Stimulated activated CD8-positive, alpha-beta memory T cell treated with anti-CD3 and anti-CD28 coated beads, Interleukin-7, amount 100 ng/mL, for 48 hours (primary cell): ENCODE results near the gene RETREG3.

ENCODE experiments used
- DNase-seq, 2 donors: peaks; one replicate each; pipeline ENCODE4 v3.0.0-alpha.2; 2020; ENCODE audit warnings: low read depth in 1 of 2; ENCODE audit errors: extremely low read depth in 1 of 2

Gene RETREG3

GRCh38 chr17:42613699-42614295 is 4.6 kb upstream of the RETREG3 start:
- no peak for DNase-seq

- no peak for DNase-seq
Observed at GRCh38 chr17:42612013-42612412, 2.8 kb upstream of the RETREG3 start.

GRCh38 chr17:42609814-42610801 is 934 bp upstream of the RETREG3 start:
- peak in 1 of 2 donors; percentile 4 for DNase-seq

- DNase-seq = peak in 1 of 2 donors; percentile 4
Observed at GRCh38 chr17:42608305-42609181, 631 bp downstream of the RETREG3 start.

- DNase-seq = no peak
Observed at GRCh38 chr17:42607769-42608168, 1.4 kb downstream of the RETREG3 start.

DNA sequence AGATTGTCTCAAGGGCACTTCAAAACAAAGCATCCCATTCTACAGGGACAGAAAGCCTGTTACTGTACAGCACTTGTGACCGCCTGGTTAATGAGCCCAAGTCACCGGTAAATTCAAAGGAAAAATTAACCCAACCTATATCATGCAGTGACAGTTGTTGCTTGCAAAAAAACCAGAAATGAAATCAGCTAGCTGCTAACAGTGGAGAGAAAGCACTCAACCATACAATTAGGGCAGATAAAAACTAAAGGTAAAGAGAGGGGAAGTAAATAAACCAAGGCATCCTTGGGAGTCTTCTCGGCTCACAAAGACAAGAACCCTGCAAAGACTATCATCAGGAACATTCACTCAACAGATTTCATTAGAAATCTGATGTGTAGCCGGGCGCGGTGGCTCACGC is 5.9 kb downstream of the RETREG3 start:
- no peak for DNase-seq

GRCh38 chr17:42598905-42599304 is 10.3 kb downstream of the RETREG3 start:
- no peak for DNase-seq

- no peak for DNase-seq
Observed at GRCh38 chr17:42596386-42596785, 12.8 kb downstream of the RETREG3 start.

DNA sequence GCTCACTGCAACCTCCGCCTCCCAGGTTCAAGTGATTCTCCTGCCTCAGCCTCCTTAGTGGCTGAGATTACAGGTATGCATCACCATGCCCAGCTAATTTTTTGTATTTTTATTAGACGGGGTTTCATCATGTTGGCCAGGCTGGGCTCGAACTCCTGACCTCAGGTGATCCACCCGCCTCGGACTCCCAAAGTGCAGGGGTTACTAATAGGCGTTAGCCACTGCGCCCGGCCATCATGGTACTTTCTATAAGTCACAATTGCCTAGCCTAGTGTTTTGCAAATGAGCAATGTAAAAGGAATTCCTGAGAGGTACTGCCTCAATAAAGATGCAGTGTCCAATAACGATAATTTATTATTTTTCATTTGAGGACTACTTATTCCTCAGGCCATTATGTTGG is 17.8 kb downstream of the RETREG3 start:
- DNase-seq = no peak

DNA sequence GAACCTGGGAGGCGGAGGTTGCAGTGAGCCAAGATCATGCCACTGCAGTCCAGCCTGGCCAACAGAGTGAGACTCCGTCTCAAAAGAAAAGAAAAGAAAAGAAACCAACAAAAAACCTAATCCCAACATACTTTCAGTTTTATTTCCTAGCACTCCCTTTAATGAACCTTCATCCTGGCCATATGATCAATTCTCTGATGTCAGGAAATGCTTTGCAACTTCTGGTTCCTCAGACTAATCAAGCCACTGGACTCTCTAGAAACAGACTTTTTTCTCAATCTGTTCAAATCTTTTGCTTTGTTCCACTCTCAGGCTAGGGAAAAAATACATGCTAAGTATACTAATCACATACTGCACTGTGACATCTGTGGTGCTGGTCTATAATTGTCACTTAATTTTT is 18.3 kb downstream of the RETREG3 start:
- DNase-seq = no peak

GRCh38 chr17:42586514-42587230 is 22.5 kb downstream of the RETREG3 start:
- DNase-seq = no peak

DNA sequence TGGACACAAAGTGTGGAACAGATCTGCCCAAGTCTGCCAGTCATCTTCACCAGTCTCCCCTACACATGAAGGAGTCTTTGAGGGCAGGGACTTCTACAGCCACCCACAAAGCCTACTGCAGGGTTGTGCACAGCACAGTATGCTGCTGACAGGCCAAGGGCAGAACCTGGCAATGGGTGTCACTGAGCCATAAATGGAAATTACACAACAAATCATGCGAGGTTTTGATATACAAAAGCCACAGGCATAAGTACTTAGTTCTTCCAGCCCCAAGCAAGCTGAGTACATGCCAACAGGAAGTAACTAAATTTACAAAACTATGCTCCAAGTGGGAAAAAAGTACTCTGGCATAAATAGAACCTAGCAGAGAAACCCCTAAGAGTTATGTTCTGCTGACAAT is 23.8 kb downstream of the RETREG3 start:
- DNase-seq = no peak

- no peak for DNase-seq
Observed at GRCh38 chr17:42584880-42585279, 24.3 kb downstream of the RETREG3 start.

GRCh38 chr17:42581744-42582270 is 27.4 kb downstream of the RETREG3 start:
- DNase-seq = no peak

DNA sequence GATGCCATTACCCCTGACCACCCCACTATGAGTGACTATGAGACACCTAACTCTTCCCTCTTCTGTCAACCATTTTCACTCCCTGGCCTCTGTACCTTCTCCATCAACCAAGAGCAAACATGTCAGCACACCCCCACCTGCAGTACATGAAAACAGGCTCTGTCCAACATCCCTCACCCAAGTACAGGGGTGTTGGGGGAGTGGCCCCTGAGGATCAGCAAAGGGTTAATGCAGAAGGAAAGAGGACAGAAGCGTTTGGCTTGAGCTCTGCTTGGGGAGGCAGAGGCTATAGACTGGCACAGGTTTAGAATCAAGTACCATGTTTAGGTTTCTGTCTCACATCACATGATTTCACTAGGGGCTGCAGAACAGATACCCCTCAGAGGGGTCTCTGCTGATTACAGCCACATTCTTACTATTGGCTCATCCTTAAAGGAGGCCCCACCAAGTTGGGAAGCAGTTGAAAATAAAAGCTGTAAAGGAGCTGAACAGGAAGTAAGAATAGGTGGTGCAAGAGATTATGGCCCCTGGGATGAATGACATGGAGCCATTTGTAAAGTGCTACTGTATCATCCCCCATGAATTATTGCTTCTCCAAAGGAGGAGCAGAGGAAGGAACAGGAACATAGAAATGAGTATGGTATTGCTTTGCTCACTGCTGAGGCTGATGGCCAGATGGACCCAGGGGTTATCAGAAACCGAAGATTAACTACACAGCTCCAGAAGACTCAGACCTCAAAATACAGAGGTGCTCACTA is 29.2 kb downstream of the RETREG3 start:
- DNase-seq = no peak

GRCh38 chr17:42578282-42578869 is 30.8 kb downstream of the RETREG3 start:
- DNase-seq = peak in 1 of 2 donors; percentile 55

- peak; percentile 90 to 93 for DNase-seq
Observed at GRCh38 chr17:42577532-42578281, 31.5 kb downstream of the RETREG3 start, which contains the start of gene PSMC3IP. Gene PSMC3IP (minus strand): TSS chr17:42577729. CDS start chr17:42577686, 43 bp downstream.

- no peak for DNase-seq
Observed at GRCh38 chr17:42577140-42577531, 32.0 kb downstream of the RETREG3 start.
